Measurements from ENCODE around the gene APOL1.
"Not testable (repeated sequence)": the region's sequence is repeated elsewhere in the genome, so short reads cannot be mapped to it uniquely, and the experiment has no call there.

The APOL1 gene

GRCh38 chr22:36258701-36259614, 6.0 kb downstream of the APOL1 start:
- Histone ChIP-seq H3K9me3 (replicated peaks; ENCODE audit: insufficient read depth, low read length) (no peaks in the 10 kb centered on the region), H3K27ac (ENCODE audit: low read length) (peak overlapping the region; percentile 93)
- DNase-seq: peak; percentile 94

GRCh38 chr22:36259615-36260300, 6.8 kb downstream of the APOL1 start:
- no peaks in the 10 kb centered on the region for H4K20me1 ChIP-seq (ENCODE audit: insufficient read depth, low read length)
- no peaks in the 10 kb centered on the region for H3K27me3 ChIP-seq (replicated peaks; ENCODE audit: insufficient read depth, low read length)
- H3K4me1 ChIP-seq (ENCODE audit: low read length): peaks cover 32% of the 10 kb centered on the region
- peaks cover 32% of the 10 kb centered on the region for H3K79me2 ChIP-seq (ENCODE audit: low read length)
- peaks cover 29% of the 10 kb centered on the region for H3F3A ChIP-seq (ENCODE audit: insufficient read depth, low read length)
- 0 out of 2 replicates have a peak overlapping the region, but pooled peaks have one; percentile 20 for H2AFZ ChIP-seq (ENCODE audit: low read length)
- H3K9me2 ChIP-seq (replicated peaks; ENCODE audit: insufficient read depth, low read length): no peaks in the 10 kb centered on the region
- DNase-seq: no peak
- H3K9me3 ChIP-seq (replicated peaks; ENCODE audit: insufficient read depth, low read length): no peaks in the 10 kb centered on the region
- H3K9ac ChIP-seq (ENCODE audit: low read length): peak overlapping the region; percentile 67
- no peak for TF ChIP-seq CTCF (IDR thresholded peaks at IDR 0.05; ENCODE audit: low read length)
- no peak for TF ChIP-seq EZH2 (optimal IDR thresholded peaks at IDR 0.05; ENCODE audit: low read depth, low read length)
- no peak for TF ChIP-seq EZH2phosphoT487 (IDR thresholded peaks at IDR 0.05; ENCODE audit: low read length)
- H3K4me2 ChIP-seq (ENCODE audit: low read depth, low read length): peak overlapping the region; percentile 80
- no peaks in the 10 kb centered on the region for H3K36me3 ChIP-seq (replicated peaks; ENCODE audit: insufficient read depth, low read length)
- H3K4me3 ChIP-seq (ENCODE audit: low read length): peak overlapping the region; percentile 33
- H3K27ac ChIP-seq (ENCODE audit: low read length): peak overlapping the region; percentile 93

More at GRCh38 chr22:36258701-36259614, 6.0 kb downstream of the APOL1 start:
- H3F3A ChIP-seq (ENCODE audit: insufficient read depth, low read length): peaks cover 29% of the 10 kb centered on the region
- peak overlapping the region; percentile 67 for H3K9ac ChIP-seq (ENCODE audit: low read length)
- peaks cover 40% of the 10 kb centered on the region for H3K79me2 ChIP-seq (ENCODE audit: low read length)
- no peaks in the 10 kb centered on the region for H3K36me3 ChIP-seq (replicated peaks; ENCODE audit: insufficient read depth, low read length)
- H3K9me2 ChIP-seq (replicated peaks; ENCODE audit: insufficient read depth, low read length): no peaks in the 10 kb centered on the region
- H3K27me3 ChIP-seq (replicated peaks; ENCODE audit: insufficient read depth, low read length): no peaks in the 10 kb centered on the region
- H3K4me1 ChIP-seq (ENCODE audit: low read length): peaks cover 35% of the 10 kb centered on the region
- peak overlapping the region; percentile 33 for H3K4me3 ChIP-seq (ENCODE audit: low read length)
- H3K4me2 ChIP-seq (ENCODE audit: low read depth, low read length): peak overlapping the region; percentile 80
- H4K20me1 ChIP-seq (ENCODE audit: insufficient read depth, low read length): no peaks in the 10 kb centered on the region
- TF ChIP-seq CTCF (IDR thresholded peaks at IDR 0.05; ENCODE audit: low read length) (no peak), EZH2phosphoT487 (IDR thresholded peaks at IDR 0.05; ENCODE audit: low read length) (no peak), EZH2 (optimal IDR thresholded peaks at IDR 0.05; ENCODE audit: low read depth, low read length) (no peak)
- H2AFZ ChIP-seq (ENCODE audit: low read length): peak overlapping the region; percentile 20

- not testable (repeated sequence) for DNase-seq; H2AFZ ChIP-seq (ENCODE audit: low read length)
- TF ChIP-seq CTCF (IDR thresholded peaks at IDR 0.05; ENCODE audit: low read length): peak; percentile 14; the same call in 1 of the 2 replicates
Observed at GRCh38 chr22:36261675-36262074, 8.7 kb downstream of the APOL1 start.

GRCh38 chr22:36262307-36262706, 9.4 kb downstream of the APOL1 start:
- not testable (repeated sequence) for H3K4me3 ChIP-seq (ENCODE audit: low read length); H4K20me1 ChIP-seq (ENCODE audit: insufficient read depth, low read length); H3K36me3 ChIP-seq (replicated peaks; ENCODE audit: insufficient read depth, low read length); H3K9ac ChIP-seq (ENCODE audit: low read length); H3K9me3 ChIP-seq (replicated peaks; ENCODE audit: insufficient read depth, low read length); DNase-seq; H2AFZ ChIP-seq (ENCODE audit: low read length); H3K27me3 ChIP-seq (replicated peaks; ENCODE audit: insufficient read depth, low read length); H3K9me2 ChIP-seq (replicated peaks; ENCODE audit: insufficient read depth, low read length); H3K27ac ChIP-seq (ENCODE audit: low read length); H3K4me2 ChIP-seq (ENCODE audit: low read depth, low read length)
- peaks cover 24% of the 10 kb centered on the region for H3K4me1 ChIP-seq (ENCODE audit: low read length)
- H3K79me2 ChIP-seq (ENCODE audit: low read length): peaks cover 13% of the 10 kb centered on the region
- H3F3A ChIP-seq (ENCODE audit: insufficient read depth, low read length): peaks cover 27% of the 10 kb centered on the region

More at GRCh38 chr22:36261675-36262074, 8.7 kb downstream of the APOL1 start:
- Histone ChIP-seq H3K79me2 (ENCODE audit: low read length) (peaks cover 18% of the 10 kb centered on the region), H3K4me1 (ENCODE audit: low read length) (peaks cover 30% of the 10 kb centered on the region), H3F3A (ENCODE audit: insufficient read depth, low read length) (peaks cover 29% of the 10 kb centered on the region)
- H3K4me2 ChIP-seq (ENCODE audit: low read depth, low read length); H3K9me3 ChIP-seq (replicated peaks; ENCODE audit: insufficient read depth, low read length); H3K9ac ChIP-seq (ENCODE audit: low read length); H3K27ac ChIP-seq (ENCODE audit: low read length); H4K20me1 ChIP-seq (ENCODE audit: insufficient read depth, low read length); H3K4me3 ChIP-seq (ENCODE audit: low read length); H3K36me3 ChIP-seq (replicated peaks; ENCODE audit: insufficient read depth, low read length); H3K27me3 ChIP-seq (replicated peaks; ENCODE audit: insufficient read depth, low read length); H3K9me2 ChIP-seq (replicated peaks; ENCODE audit: insufficient read depth, low read length): not testable (repeated sequence)

- H3K4me2 ChIP-seq (ENCODE audit: low read depth, low read length); H3K9me2 ChIP-seq (replicated peaks; ENCODE audit: insufficient read depth, low read length); H3K4me3 ChIP-seq (ENCODE audit: low read length); H3K27ac ChIP-seq (ENCODE audit: low read length); H3K36me3 ChIP-seq (replicated peaks; ENCODE audit: insufficient read depth, low read length); H2AFZ ChIP-seq (ENCODE audit: low read length); H3K27me3 ChIP-seq (replicated peaks; ENCODE audit: insufficient read depth, low read length); DNase-seq; H4K20me1 ChIP-seq (ENCODE audit: insufficient read depth, low read length); H3K9me3 ChIP-seq (replicated peaks; ENCODE audit: insufficient read depth, low read length); H3K9ac ChIP-seq (ENCODE audit: low read length): not testable (repeated sequence)
- H3K4me1 ChIP-seq (ENCODE audit: low read length): peaks cover 15% of the 10 kb centered on the region
- peaks cover 18% of the 10 kb centered on the region for H3F3A ChIP-seq (ENCODE audit: insufficient read depth, low read length)
- H3K79me2 ChIP-seq (ENCODE audit: low read length): peaks cover 13% of the 10 kb centered on the region
Observed at GRCh38 chr22:36263216-36263673, 10.3 kb downstream of the APOL1 start.

Measured in MM.1S (cell line).